ENCODE data around the gene KIRREL2. TPM values are rescaled to one million over a fixed set of nuclear protein-coding genes. Genes with fewer than 3 reads are reported as not detected.

KIRREL2 gene
- total and polyA plus RNA-seq, 9 of the 15 experiments (the other 6 are each of a cell fraction or from before 2014, with no cell fraction given): 0.01 to 0.12 (median 0.09) TPM; not detected in 4

GRCh38 chr19:35903550-35904179, 47.0 kb downstream of the KIRREL2 start:
- H3K4me3 ChIP-seq: peak overlapping the region; percentile 36
- in situ Hi-C loops (cut with MboI) (no loop called here), intact Hi-C loops (cut with micrococcal nuclease) (no loop called here)
- DNase-seq (ENCODE audit: extremely low read depth in 1 of 4, low spot score in 3 of 4) (peak; percentile 80 to 88 (median 86)), ATAC-seq (peak; percentile 68), FAIRE-seq (peak; percentile 64)
- POLR2A ChIA-PET: interaction anchor here (0.7 kb wide), 2 partner anchors 13 to 554 kb away, joined by 3 read pairs; no protein-coding TSS in a partner anchor
- H3K4me1 ChIP-seq (replicated peaks in 1 of 2; ENCODE audit: control insufficient read depth in 2 of 2, insufficient read depth in 2 of 2, low read length in 2 of 2): peaks cover 32 to 50% of the 10 kb centered on the region in 2 experiments
- peak overlapping the region; percentile 81 for H2AFZ ChIP-seq (ENCODE audit: low read depth, low read length)
- CTCF ChIA-PET (ENCODE audit: low intra/inter-chr PET ratio): interaction anchor here (1.0 kb wide), 1 partner anchor 22 kb away, joined by 5 read pairs; no protein-coding TSS in a partner anchor
- no peaks in the 10 kb centered on the region for H4K20me1 ChIP-seq (replicated peaks; ENCODE audit: control insufficient read depth, insufficient read depth, low read length)
- no TSS peak for BruUV-seq (replicated peaks)
- H3K79me2 ChIP-seq (ENCODE audit: control insufficient read depth, insufficient read depth, low read length): peaks cover 16% of the 10 kb centered on the region; the same call in 2 of the 3 replicates
- no peaks in the 10 kb centered on the region for H3K9me3 ChIP-seq (replicated peaks; ENCODE audit: control insufficient read depth, insufficient read depth, low read depth, low read length)
- 1% methylated on average over 20 of the region's 24 CpGs for WGBS (ENCODE audit: insufficient coverage, low coverage, missing lambda C conversion rate)
- peak overlapping the region; percentile 21 to 61; a peak in 3 of 4 replicates for H3K9ac ChIP-seq (ENCODE audit: insufficient read depth in 1 of 2, low read depth in 2 of 2, low read length in 2 of 2)
- no peaks in the 10 kb centered on the region for H3K9me1 ChIP-seq (ENCODE audit: control insufficient read depth, insufficient read depth, low read length)
- H3K4me2 ChIP-seq (ENCODE audit: insufficient read depth, low read length): peak overlapping the region; percentile 77
- no peaks in the 10 kb centered on the region for H3K27me3 ChIP-seq (ENCODE audit: control insufficient read depth in 2 of 2, insufficient read depth in 2 of 2, low read length in 2 of 2)
- peak overlapping the region; percentile 9; the same call in 1 of the 3 replicates for H3K27ac ChIP-seq (ENCODE audit: extremely low read depth, low read depth, low read length)
- no peaks in the 10 kb centered on the region for H3K36me3 ChIP-seq (ENCODE audit: control insufficient read depth, insufficient read depth, low read length)
- TF ChIP-seq TFAP4 (CRISPR knock-in tag; IDR thresholded peaks at IDR 0.05; ENCODE audit: borderline replicate concordance): peak; percentile 52; the same call in 1 of the 2 replicates
- no peak for TF ChIP-seq ZNF398 (CRISPR knock-in tag; IDR thresholded peaks at IDR 0.05)
- TF ChIP-seq MBD1 (CRISPR knock-in tag; IDR thresholded peaks at IDR 0.05): no peak
- peak; percentile 57; the same call in 1 of the 2 replicates for TF ChIP-seq ZBTB9 (CRISPR knock-in tag; IDR thresholded peaks at IDR 0.05)
- no peak for TF ChIP-seq KLF10 (CRISPR knock-in tag; IDR thresholded peaks at IDR 0.05)
- 0 out of 2 replicates have a peak, but pooled peaks have one; percentile 33 for TF ChIP-seq CEBPG (CRISPR knock-in tag; IDR thresholded peaks at IDR 0.05)
- no peak for TF ChIP-seq CEBPG (tag; conservative IDR thresholded peaks at IDR 0.05 in 1 of 2, IDR thresholded peaks at IDR 0.05 in 1 of 2)
- TF ChIP-seq KAT2B (IDR thresholded peaks at IDR 0.05; ENCODE audit: low read depth, low read length): no peak
- TF ChIP-seq CXXC5 (CRISPR knock-in tag; IDR thresholded peaks at IDR 0.05): peak; percentile 66
- no peak for TF ChIP-seq FUS (optimal IDR thresholded peaks at IDR 0.05; ENCODE audit: low read depth, low read length)
- TF ChIP-seq HINFP (tag; conservative IDR thresholded peaks at IDR 0.05; ENCODE audit: low read depth): no peak
- TF ChIP-seq CBX1 (IDR thresholded peaks at IDR 0.05; ENCODE audit: low read depth): 0 out of 2 replicates have a peak, but pooled peaks have one; percentile 33
